IMR-90 (cell line): ENCODE results near the gene QRFP.

Experiments
- CEBPB ChIP-seq: IDR thresholded peaks from 2 replicates; pipeline ENCODE4 v1.6.1; 2012; ENCODE audit warnings: low read depth, low read length, improper control_type of control experiment
- CTCF ChIP-seq: conservative IDR thresholded peaks from 2 replicates; pipeline ENCODE4 v1.5.1; 2012; ENCODE audit warnings: mild to moderate bottlenecking, low read depth, low read length, improper control_type of control experiment
- POLR2A ChIP-seq: IDR thresholded peaks from 2 replicates; pipeline ENCODE4 v1.6.1; 2012; ENCODE audit warnings: mild to moderate bottlenecking, low read depth, low read length
- RAD21 ChIP-seq: IDR thresholded peaks from 2 replicates; pipeline ENCODE4 v1.6.1; 2012; ENCODE audit warnings: low read length, improper control_type of control experiment
- RCOR1 ChIP-seq: IDR thresholded peaks from 2 replicates; pipeline ENCODE4 v1.6.1; 2012; ENCODE audit warnings: mild to moderate bottlenecking, low read length, improper control_type of control experiment; ENCODE audit not compliant: insufficient replicate concordance
- RFX5 ChIP-seq: IDR thresholded peaks from 2 replicates; pipeline ENCODE4 v1.8.0; 2012; ENCODE audit warnings: low read depth, mild to moderate bottlenecking, low read length, moderate library complexity
- USF2 ChIP-seq: fragments of 150-350 bp; IDR thresholded peaks from 2 replicates; pipeline ENCODE4 v1.6.1; 2017; ENCODE audit warnings: mild to moderate bottlenecking, antibody characterized with exemption, low read length, low read depth

GRCh38 chr9:130925050-130925678 lies 28.6 kb upstream of the QRFP start:
- TF ChIP-seq CEBPB, result no peak
- no peak for TF ChIP-seq CTCF
- TF ChIP-seq POLR2A, result no peak
- no peak for TF ChIP-seq USF2
- TF ChIP-seq RFX5, result no peak
- no peak for TF ChIP-seq RAD21
- no peak for TF ChIP-seq RCOR1
